ENCODE data around the gene SLC9B2. TPM values are rescaled to one million over a fixed set of nuclear protein-coding genes. Genes with fewer than 3 reads are reported as not detected.
A peak's percentile ranks its signal among the peaks of the same experiment; 100 is the strongest.

The SLC9B2 gene
- total RNA-seq, 1 experiment from 2014 or later, result 2.0 TPM

DNA sequence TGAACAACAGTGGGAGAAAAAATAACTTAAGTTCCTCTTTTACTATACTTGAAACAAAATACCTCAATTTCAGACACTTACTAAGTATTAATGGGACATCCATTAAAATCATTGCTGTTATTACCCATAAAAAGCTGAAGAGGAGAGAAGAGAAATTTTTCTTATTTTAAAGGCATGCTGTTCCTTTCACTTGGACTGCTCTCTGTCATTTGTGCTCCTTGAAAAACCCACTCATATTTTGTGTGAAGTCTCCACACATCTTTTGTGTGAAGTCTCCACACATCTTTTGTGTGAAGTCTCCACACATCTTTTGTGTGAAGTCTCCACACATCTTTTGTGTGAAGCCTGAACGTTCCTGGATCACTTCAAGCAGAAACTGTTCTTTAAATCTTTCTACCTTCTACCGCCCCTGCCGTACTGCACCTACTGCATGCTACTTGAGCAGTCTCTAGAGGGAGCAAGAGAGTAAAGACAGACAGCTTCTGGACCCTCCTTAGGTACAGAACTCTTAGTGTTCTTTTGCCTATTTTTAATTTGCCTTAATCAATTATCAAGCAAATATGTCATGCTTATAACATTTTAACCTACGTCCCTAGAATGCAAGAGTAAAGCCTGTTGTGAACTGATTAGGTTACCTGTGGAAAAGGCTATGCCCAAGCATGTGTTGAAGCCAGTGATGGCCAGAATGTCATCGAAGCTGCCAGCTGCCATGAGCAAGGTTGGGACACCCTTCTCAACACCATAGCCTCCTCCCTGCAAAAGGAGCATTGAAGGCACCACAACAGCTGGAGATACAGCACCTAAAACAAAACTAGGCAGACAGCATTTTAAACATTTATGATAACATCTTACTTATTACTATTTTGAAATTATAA is 29.9 kb downstream of the SLC9B2 start:
- no peak overlapping the region for H3K27ac ChIP-seq
- TF ChIP-seq, protein P1, sequence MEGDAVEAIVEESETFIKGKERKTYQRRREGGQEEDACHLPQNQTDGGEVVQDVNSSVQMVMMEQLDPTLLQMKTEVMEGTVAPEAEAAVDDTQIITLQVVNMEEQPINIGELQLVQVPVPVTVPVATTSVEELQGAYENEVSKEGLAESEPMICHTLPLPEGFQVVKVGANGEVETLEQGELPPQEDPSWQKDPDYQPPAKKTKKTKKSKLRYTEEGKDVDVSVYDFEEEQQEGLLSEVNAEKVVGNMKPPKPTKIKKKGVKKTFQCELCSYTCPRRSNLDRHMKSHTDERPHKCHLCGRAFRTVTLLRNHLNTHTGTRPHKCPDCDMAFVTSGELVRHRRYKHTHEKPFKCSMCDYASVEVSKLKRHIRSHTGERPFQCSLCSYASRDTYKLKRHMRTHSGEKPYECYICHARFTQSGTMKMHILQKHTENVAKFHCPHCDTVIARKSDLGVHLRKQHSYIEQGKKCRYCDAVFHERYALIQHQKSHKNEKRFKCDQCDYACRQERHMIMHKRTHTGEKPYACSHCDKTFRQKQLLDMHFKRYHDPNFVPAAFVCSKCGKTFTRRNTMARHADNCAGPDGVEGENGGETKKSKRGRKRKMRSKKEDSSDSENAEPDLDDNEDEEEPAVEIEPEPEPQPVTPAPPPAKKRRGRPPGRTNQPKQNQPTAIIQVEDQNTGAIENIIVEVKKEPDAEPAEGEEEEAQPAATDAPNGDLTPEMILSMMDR (conservative IDR thresholded peaks at IDR 0.05), result peak; percentile 61
- TF ChIP-seq EZH2 (IDR thresholded peaks at IDR 0.05; ENCODE audit: low read depth), result no peak
- H3K4me2 ChIP-seq, result no peak overlapping the region
- POLR2A ChIA-PET (ENCODE audit: unreplicated experiment), result no interaction called here
- intact Hi-C loops (cut with micrococcal nuclease; ENCODE audit: unreplicated experiment), result no loop called here
- peak in 1 of 2 experiments; percentile 3 for DNase-seq
- H3K9me3 ChIP-seq (ENCODE audit: insufficient read depth, low read depth), result no peaks in the 10 kb centered on the region
- H2AFZ ChIP-seq, result no peak overlapping the region
- H3K27me3 ChIP-seq (ENCODE audit: insufficient read depth, low read depth), result no peaks in the 10 kb centered on the region
- no peaks in the 10 kb centered on the region for H3K36me3 ChIP-seq (ENCODE audit: low read depth)
- no peaks in the 10 kb centered on the region for H3K79me2 ChIP-seq (ENCODE audit: low read depth)
- no peaks in the 10 kb centered on the region for H3F3A ChIP-seq (ENCODE audit: insufficient read depth, low read depth)
- no peak overlapping the region for H3K4me3 ChIP-seq
- no TSS peak for BruUV-seq (replicated peaks)
- no peaks in the 10 kb centered on the region for H4K20me1 ChIP-seq (ENCODE audit: insufficient read depth)
- no peaks in the 10 kb centered on the region for H3K9me2 ChIP-seq (ENCODE audit: insufficient read depth)
- CTCF ChIA-PET, result no interaction called here
- no peaks in the 10 kb centered on the region for H3K4me1 ChIP-seq (replicated peaks; ENCODE audit: insufficient read depth)

DNA sequence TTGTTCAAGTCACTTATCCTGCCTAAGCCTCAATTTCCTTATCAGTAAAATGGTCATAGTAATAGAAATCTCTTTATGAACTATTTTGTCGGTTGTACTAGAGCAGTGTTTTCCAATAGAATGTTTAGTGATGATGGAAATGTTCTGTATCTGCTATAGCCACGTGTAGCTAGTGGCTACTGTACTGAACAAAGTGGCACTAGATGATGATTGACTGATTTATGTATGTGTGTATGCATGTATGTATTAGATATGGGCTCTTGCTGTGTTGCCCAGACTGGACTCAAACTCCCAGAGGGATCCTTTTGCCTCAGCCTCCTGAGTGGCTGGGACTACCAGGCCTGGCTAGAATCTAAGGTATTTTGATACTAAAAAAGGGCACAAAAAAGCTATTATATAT is 32.4 kb downstream of the SLC9B2 start:
- Histone ChIP-seq H3K36me3 (ENCODE audit: low read depth) (no peaks in the 10 kb centered on the region), H3F3A (ENCODE audit: insufficient read depth, low read depth) (no peaks in the 10 kb centered on the region), H3K4me2 (no peak overlapping the region), H3K27ac (no peak overlapping the region), H2AFZ (no peak overlapping the region), H4K20me1 (ENCODE audit: insufficient read depth) (no peaks in the 10 kb centered on the region), H3K4me1 (replicated peaks; ENCODE audit: insufficient read depth) (no peaks in the 10 kb centered on the region), H3K27me3 (ENCODE audit: insufficient read depth, low read depth) (no peaks in the 10 kb centered on the region), H3K4me3 (no peak overlapping the region), H3K9me2 (ENCODE audit: insufficient read depth) (no peaks in the 10 kb centered on the region), H3K9me3 (ENCODE audit: insufficient read depth, low read depth) (no peaks in the 10 kb centered on the region), H3K79me2 (ENCODE audit: low read depth) (no peaks in the 10 kb centered on the region)
- TF ChIP-seq, protein P1 (conservative IDR thresholded peaks at IDR 0.05), result no peak
- no peak for TF ChIP-seq EZH2 (IDR thresholded peaks at IDR 0.05; ENCODE audit: low read depth)
- ChIA-PET POLR2A (ENCODE audit: unreplicated experiment) (no interaction called here), CTCF (no interaction called here)
- no peak for DNase-seq
- intact Hi-C loops (cut with micrococcal nuclease; ENCODE audit: unreplicated experiment), result no loop called here
- BruUV-seq (replicated peaks), result no TSS peak

DNA sequence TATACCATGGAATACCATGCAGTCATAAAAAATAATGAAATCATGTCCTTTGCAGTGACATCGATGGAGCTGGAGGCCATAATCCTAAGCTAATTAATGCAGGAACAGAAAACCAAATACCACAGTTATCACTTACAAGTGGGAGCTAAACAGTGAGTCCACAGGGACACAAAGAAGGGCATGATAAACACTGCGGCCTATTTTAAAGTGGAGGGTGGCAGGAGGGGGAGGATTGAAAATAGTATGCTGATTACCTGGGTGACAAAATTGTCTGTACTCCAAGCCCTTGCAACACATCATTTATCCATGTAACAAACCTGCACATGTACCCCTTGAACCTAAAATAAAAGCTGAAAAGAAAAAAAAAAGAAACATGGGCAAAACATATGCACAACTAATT is 40.4 kb downstream of the SLC9B2 start:
- Histone ChIP-seq H3K9me3 (ENCODE audit: insufficient read depth, low read depth) (no peaks in the 10 kb centered on the region), H3K36me3 (ENCODE audit: low read depth) (no peaks in the 10 kb centered on the region), H3K9me2 (ENCODE audit: insufficient read depth) (no peaks in the 10 kb centered on the region), H3K27me3 (ENCODE audit: insufficient read depth, low read depth) (no peaks in the 10 kb centered on the region), H3K4me2 (no peak overlapping the region), H3K4me1 (replicated peaks; ENCODE audit: insufficient read depth) (no peaks in the 10 kb centered on the region), H4K20me1 (ENCODE audit: insufficient read depth) (no peaks in the 10 kb centered on the region), H3F3A (ENCODE audit: insufficient read depth, low read depth) (no peaks in the 10 kb centered on the region), H3K4me3 (no peak overlapping the region), H2AFZ (no peak overlapping the region), H3K27ac (no peak overlapping the region), H3K79me2 (ENCODE audit: low read depth) (no peaks in the 10 kb centered on the region)
- ChIA-PET POLR2A (ENCODE audit: unreplicated experiment) (no interaction called here), CTCF (no interaction called here)
- no TSS peak for BruUV-seq (replicated peaks)
- no peak for DNase-seq
- no peak for TF ChIP-seq EZH2 (IDR thresholded peaks at IDR 0.05; ENCODE audit: low read depth)
- TF ChIP-seq, protein P1 (conservative IDR thresholded peaks at IDR 0.05), result no peak
- intact Hi-C loops (cut with micrococcal nuclease; ENCODE audit: unreplicated experiment), result no loop called here

All from PC-9 (cell line).